Mesenchymal stem cell (in vitro differentiated cells and primary cell): ENCODE results near the gene MDFI.

Source experiments
- DNase-seq: peaks from one replicate; pipeline ENCODE4 v3.0.0-alpha.2; 2013
- H2AFZ ChIP-seq: one replicate; pipeline ENCODE4 v1.6.1; 2013; ENCODE audit warnings: low read depth, mild to moderate bottlenecking, control low read depth, inconsistent platforms, low read length, moderate library complexity
- H2AK5ac ChIP-seq: 2 replicates; pipeline ENCODE4 v1.6.1; 2013; ENCODE audit warnings: low read length, moderate library complexity, mild to moderate bottlenecking, inconsistent platforms; ENCODE audit not compliant: severe bottlenecking
- H2BK120ac ChIP-seq: one replicate; pipeline ENCODE4 v1.6.1; 2013; ENCODE audit warnings: low read depth, mild to moderate bottlenecking, inconsistent platforms, low read length, moderate library complexity
- H2BK12ac ChIP-seq, 2 experiments: one replicate each; pipeline ENCODE4 v1.6.1; 2013; ENCODE audit warnings: inconsistent platforms in 2 of 2, low read length in 2 of 2, mild to moderate bottlenecking in 2 of 2, moderate library complexity in 2 of 2, control low read depth in 1 of 2
- H2BK15ac ChIP-seq: one replicate; pipeline ENCODE4 v1.6.1; 2013; ENCODE audit warnings: mild to moderate bottlenecking, low read depth, inconsistent platforms; ENCODE audit not compliant: poor library complexity, severe bottlenecking
- H2BK5ac ChIP-seq: 2 replicates; pipeline ENCODE4 v1.6.1; 2013; ENCODE audit warnings: low read depth, mild to moderate bottlenecking, low read length, control low read depth, inconsistent platforms; ENCODE audit not compliant: poor library complexity, severe bottlenecking
- H3K14ac ChIP-seq, 2 experiments: one replicate each; pipeline ENCODE4 v1.6.1; 2013; ENCODE audit warnings: inconsistent platforms in 2 of 2, low read length in 2 of 2, control low read depth in 1 of 2, mild to moderate bottlenecking in 1 of 2, moderate library complexity in 1 of 2
- H3K18ac ChIP-seq, 2 experiments: one replicate each; pipeline ENCODE4 v1.6.1; 2013; ENCODE audit warnings: inconsistent platforms in 2 of 2, low read length in 2 of 2, control low read depth in 1 of 2, low read depth in 1 of 2, mild to moderate bottlenecking in 1 of 2
- H3K23ac ChIP-seq, 2 experiments: one replicate each; pipeline ENCODE4 v1.6.1; 2013; ENCODE audit warnings: inconsistent platforms in 2 of 2, low read length in 2 of 2, mild to moderate bottlenecking in 2 of 2, moderate library complexity in 2 of 2, control low read depth in 1 of 2
- H3K27ac ChIP-seq: 2 replicates; pipeline ENCODE4 v1.5.1; 2013; ENCODE audit warnings: mild to moderate bottlenecking, moderate library complexity, low read length, control low read depth, inconsistent platforms; ENCODE audit not compliant: poor library complexity, severe bottlenecking
- H3K27me3 ChIP-seq, 2 experiments: 2 replicates each; pipeline versions ENCODE4 v1.6.1 to v1.7.0; 2013; ENCODE audit warnings: low read length in 2 of 2, mild to moderate bottlenecking in 2 of 2, moderate library complexity in 2 of 2, control low read depth in 1 of 2, inconsistent platforms in 1 of 2; ENCODE audit not compliant: control insufficient read depth in 1 of 2, insufficient read depth in 1 of 2
- H3K36me3 ChIP-seq, 2 experiments: 2 replicates each; pipeline versions ENCODE4 v1.6.1 to v1.7.0; 2013; ENCODE audit warnings: low read length in 2 of 2, control low read depth in 1 of 2, inconsistent platforms in 1 of 2, low read depth in 1 of 2, mild to moderate bottlenecking in 1 of 2; ENCODE audit not compliant: insufficient read depth in 2 of 2, control insufficient read depth in 1 of 2
- H3K4ac ChIP-seq, 2 experiments: one replicate each; pipeline ENCODE4 v1.6.1; 2013; ENCODE audit warnings: inconsistent platforms in 2 of 2, low read length in 2 of 2, mild to moderate bottlenecking in 2 of 2, moderate library complexity in 2 of 2, control low read depth in 1 of 2, low read depth in 1 of 2
- H3K4me1 ChIP-seq: 2 replicates; pipeline ENCODE4 v1.6.1; 2013; ENCODE audit warnings: low read depth, low read length, control low read depth; ENCODE audit not compliant: control insufficient read depth, insufficient read depth
- H3K4me2 ChIP-seq: 2 replicates; pipeline ENCODE4 v1.6.1; 2013; ENCODE audit warnings: low read length, mild to moderate bottlenecking, inconsistent platforms; ENCODE audit not compliant: poor library complexity, severe bottlenecking
- H3K4me3 ChIP-seq, 2 experiments: 2 replicates each; pipeline versions ENCODE4 v1.5.1 to v1.7.0; 2013; ENCODE audit warnings: low read length in 2 of 2, mild to moderate bottlenecking in 2 of 2, control low read depth in 1 of 2, low read depth in 1 of 2; ENCODE audit not compliant: insufficient read depth in 1 of 2
- H3K79me1 ChIP-seq: replicated peaks from 2 replicates; pipeline ENCODE4 v1.6.1; 2013; ENCODE audit warnings: mild to moderate bottlenecking, control low read depth, low read length, inconsistent platforms; ENCODE audit not compliant: poor library complexity, severe bottlenecking
- H3K9ac ChIP-seq: 2 replicates; pipeline ENCODE4 v1.7.0; 2013; ENCODE audit warnings: mild to moderate bottlenecking, low read length, moderate library complexity
- H3K9me3 ChIP-seq: 2 replicates; pipeline ENCODE4 v1.7.0; 2013; ENCODE audit warnings: mild to moderate bottlenecking, low read length; ENCODE audit not compliant: control insufficient read depth
- H4K8ac ChIP-seq: one replicate; pipeline ENCODE4 v1.6.1; 2013; ENCODE audit warnings: inconsistent platforms, mild to moderate bottlenecking, low read length, moderate library complexity
- H4K91ac ChIP-seq: one replicate; pipeline ENCODE4 v1.6.1; 2013; ENCODE audit warnings: mild to moderate bottlenecking, low read length, inconsistent platforms
- WGBS: methylation state at CpG from one replicate; pipeline ENCODE4 v1.1.7; 2013; ENCODE audit warnings: mixed read lengths; 5-methylcytosine and 5-hydroxymethylcytosine counted together

MDFI gene

GRCh38 chr6:41626022-41626421, 12.2 kb upstream of the MDFI start:
- Histone ChIP-seq H3K23ac (no peak overlapping the region), H4K8ac (peak overlapping the region; percentile 12)

GRCh38 chr6:41626917-41627316, 11.4 kb upstream of the MDFI start:
- Histone ChIP-seq H3K79me1 (no peaks in the 10 kb centered on the region), H3K27ac (no peak overlapping the region), H4K8ac (no peak overlapping the region), H3K23ac (no peak overlapping the region), H3K9ac (no peak overlapping the region), H2BK12ac (no peak overlapping the region), H3K36me3 (no peaks in the 10 kb centered on the region), H3K4ac (no peak overlapping the region), H2AFZ (no peak overlapping the region), H2BK120ac (no peak overlapping the region), H2AK5ac (no peak overlapping the region), H3K4me3 (no peak overlapping the region), H2BK5ac (no peak overlapping the region), H4K91ac (no peak overlapping the region), H3K18ac (no peak overlapping the region), H3K4me1 (peaks cover 2% of the 10 kb centered on the region), H3K27me3 (peaks cover 0 to 45% of the 10 kb centered on the region in 2 experiments), H3K9me3 (peaks cover 12% of the 10 kb centered on the region), H3K14ac (no peak overlapping the region), H3K4me2 (no peak overlapping the region), H2BK15ac (no peak overlapping the region)
- 77% methylated on average over 8 of the region's 8 CpGs for WGBS
- peak; percentile 10 for DNase-seq

More at GRCh38 chr6:41626022-41626421, 12.2 kb upstream of the MDFI start:
- no peaks in the 10 kb centered on the region for H3K79me1 ChIP-seq
- no peak overlapping the region for H2BK120ac ChIP-seq
- no peak overlapping the region for H3K4me2 ChIP-seq
- DNase-seq = no peak
- H3K4ac ChIP-seq = no peak overlapping the region
- H3K9me3 ChIP-seq = peaks cover 21% of the 10 kb centered on the region
- H2BK15ac ChIP-seq = no peak overlapping the region
- 98% methylated on average over 4 of the region's 4 CpGs for WGBS
- H3K18ac ChIP-seq = no peak overlapping the region
- H2AFZ ChIP-seq = no peak overlapping the region
- peak overlapping the region; percentile 43 for H4K91ac ChIP-seq
- H3K27ac ChIP-seq = no peak overlapping the region
- H3K27me3 ChIP-seq = peaks cover 0 to 36% of the 10 kb centered on the region in 2 experiments
- H2BK12ac ChIP-seq = no peak overlapping the region
- no peak overlapping the region for H3K9ac ChIP-seq
- H3K4me1 ChIP-seq = peaks cover 2% of the 10 kb centered on the region
- H3K4me3 ChIP-seq = no peak overlapping the region
- H3K14ac ChIP-seq = peak overlapping the region in 1 of 2 experiments; percentile 21
- no peak overlapping the region for H2BK5ac ChIP-seq
- H2AK5ac ChIP-seq = no peak overlapping the region
- H3K36me3 ChIP-seq = no peaks in the 10 kb centered on the region

GRCh38 chr6:41629128-41629527, 9.1 kb upstream of the MDFI start:
- H3K4me1 ChIP-seq = peaks cover 4% of the 10 kb centered on the region
- H2BK5ac ChIP-seq = no peak overlapping the region
- H3K27me3 ChIP-seq = peaks cover 0 to 67% of the 10 kb centered on the region in 2 experiments
- no peak overlapping the region for H3K27ac ChIP-seq
- no peak overlapping the region for H2AFZ ChIP-seq
- no peak overlapping the region for H2BK12ac ChIP-seq
- no peak overlapping the region for H3K18ac ChIP-seq
- H3K9ac ChIP-seq = no peak overlapping the region
- H3K36me3 ChIP-seq = no peaks in the 10 kb centered on the region
- no peak overlapping the region for H3K4ac ChIP-seq
- H3K4me3 ChIP-seq = no peak overlapping the region
- no peak for DNase-seq
- H2BK120ac ChIP-seq = no peak overlapping the region
- no peak overlapping the region for H3K23ac ChIP-seq
- H4K8ac ChIP-seq = no peak overlapping the region
- H3K79me1 ChIP-seq = no peaks in the 10 kb centered on the region
- H2BK15ac ChIP-seq = no peak overlapping the region
- H3K14ac ChIP-seq = no peak overlapping the region
- no peak overlapping the region for H4K91ac ChIP-seq
- no peak overlapping the region for H3K4me2 ChIP-seq
- H2AK5ac ChIP-seq = no peak overlapping the region
- no peaks in the 10 kb centered on the region for H3K9me3 ChIP-seq
- WGBS = no CpG with 5 or more reads among the region's 2 CpGs

- Histone ChIP-seq H3K4me3 (no peak overlapping the region), H2AFZ (no peak overlapping the region), H2BK15ac (no peak overlapping the region), H2BK120ac (no peak overlapping the region), H3K36me3 (no peaks in the 10 kb centered on the region), H2BK5ac (no peak overlapping the region), H4K91ac (no peak overlapping the region), H2AK5ac (no peak overlapping the region), H3K4me2 (no peak overlapping the region), H2BK12ac (no peak overlapping the region), H3K4ac (no peak overlapping the region), H3K27me3 (peaks cover 0 to 72% of the 10 kb centered on the region in 2 experiments), H4K8ac (no peak overlapping the region), H3K23ac (no peak overlapping the region), H3K14ac (no peak overlapping the region), H3K79me1 (no peaks in the 10 kb centered on the region), H3K9me3 (no peaks in the 10 kb centered on the region), H3K18ac (no peak overlapping the region), H3K9ac (no peak overlapping the region), H3K4me1 (peaks cover 11% of the 10 kb centered on the region), H3K27ac (no peak overlapping the region)
- DNase-seq = no peak
- WGBS = 84% methylated on average over 4 of the region's 6 CpGs
These were observed 8.2 kb upstream of the MDFI start for GRCh38 chr6:41630069-41630468.
